Stimulated activated naive CD8-positive, alpha-beta T cell treated with anti-CD3 and anti-CD28 coated beads, Interleukin-15, amount 100 ng/mL, for 72 hours (primary cell): ENCODE measurements around the gene PCDHGB4.
"Not testable (repeated sequence)": the region's sequence is repeated elsewhere in the genome, so short reads cannot be mapped to it uniquely, and the experiment has no call there.

Experiments
- ATAC-seq: fragments of 150-1000 bp; cut with Tn5 transposase; 2 replicates; pipeline ENCODE4 v1.10.0; 2021; ENCODE audit warnings: mild to moderate bottlenecking, moderate library complexity
- DNase-seq, 2 donors: peaks; one replicate each; pipeline ENCODE4 v3.0.0; 2021 to 2022
- H3K27ac Mint-ChIP-seq, 2 donors: one replicate each; pipeline ENCODE4 v1.8.0; 2022; ENCODE audit warnings: mild to moderate bottlenecking in 2 of 2, mixed read lengths in 2 of 2, moderate library complexity in 2 of 2
- H3K27me3 Mint-ChIP-seq: one replicate; pipeline ENCODE4 v1.8.0; 2022; ENCODE audit warnings: mixed read lengths
- H3K4me1 Mint-ChIP-seq: one replicate; pipeline ENCODE4 v1.8.0; 2022; ENCODE audit warnings: mild to moderate bottlenecking, mixed read lengths
- H3K4me3 Mint-ChIP-seq, 2 donors: one replicate each; pipeline ENCODE4 v1.8.0; 2022; ENCODE audit warnings: mild to moderate bottlenecking in 2 of 2, mixed read lengths in 2 of 2, moderate library complexity in 1 of 2
- H3K9me3 Mint-ChIP-seq, 2 donors: one replicate each; pipeline ENCODE4 v1.8.0; 2022; ENCODE audit warnings: mixed read lengths in 2 of 2

PCDHGB4 gene

DNA sequence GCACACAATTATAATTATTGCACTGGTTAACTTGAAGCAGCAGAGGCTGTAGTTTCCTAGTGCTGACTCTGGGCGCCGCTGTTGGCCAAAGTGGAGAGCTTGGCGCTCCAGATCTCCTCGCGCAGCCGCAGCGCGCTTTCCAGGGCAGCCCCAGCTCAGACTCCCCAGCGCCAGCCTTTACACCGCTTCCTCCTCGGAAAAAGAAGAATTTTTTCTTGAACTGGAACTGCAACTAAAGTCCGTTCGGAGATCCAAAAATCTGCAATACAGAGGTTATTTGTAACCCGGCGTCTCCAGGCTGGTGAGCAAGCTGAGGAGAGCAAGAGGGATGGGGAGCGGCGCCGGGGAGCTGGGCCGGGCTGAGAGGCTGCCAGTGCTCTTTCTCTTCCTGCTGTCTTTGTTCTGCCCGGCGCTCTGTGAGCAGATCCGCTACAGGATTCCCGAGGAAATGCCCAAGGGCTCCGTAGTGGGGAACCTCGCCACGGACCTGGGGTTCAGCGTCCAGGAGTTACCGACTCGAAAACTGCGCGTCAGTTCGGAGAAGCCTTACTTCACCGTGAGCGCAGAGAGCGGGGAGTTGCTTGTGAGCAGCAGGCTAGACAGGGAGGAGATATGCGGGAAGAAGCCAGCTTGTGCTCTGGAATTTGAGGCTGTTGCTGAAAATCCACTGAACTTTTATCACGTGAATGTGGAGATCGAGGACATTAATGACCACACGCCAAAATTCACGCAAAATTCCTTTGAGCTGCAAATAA, at the start of gene PCDHGB4:
PCDHGB4 (plus strand) TSS at position 142 of the 755 bp plus-strand sequence; CDS start at position 329, 187 bp downstream.
- H3K9me3 Mint-ChIP-seq = peaks cover 24 to 48% of the 10 kb centered on the region in 2 donors
- ATAC-seq (peak; percentile 81), DNase-seq (peak in 1 of 2 donors; percentile 35)
- H3K4me3 Mint-ChIP-seq = peak within 1 kb of the TSS; percentile 56 to 57
- not testable (repeated sequence) for H3K4me1 Mint-ChIP-seq
- H3K27me3 Mint-ChIP-seq = peaks cover 83% of the 10 kb centered on the region
- H3K27ac Mint-ChIP-seq = peak within 1 kb of the TSS in 1 of 2 donors; percentile 6

GRCh38 chr5:141338538-141339306, 48.8 kb upstream of the PCDHGB4 start, which contains the start of gene PCDHGA2:
PCDHGA2 (plus strand) TSS chr5:141338760.
- ATAC-seq (no peak), DNase-seq (no peak)
- Mint-ChIP-seq H3K4me3 (peak within 1 kb of the TSS; percentile 56 to 61), H3K4me1 (no peaks in the 10 kb centered on the region), H3K27me3 (peaks cover 95% of the 10 kb centered on the region), H3K27ac (no peak within 1 kb of the TSS), H3K9me3 (peaks cover 56 to 62% of the 10 kb centered on the region in 2 donors)

DNA sequence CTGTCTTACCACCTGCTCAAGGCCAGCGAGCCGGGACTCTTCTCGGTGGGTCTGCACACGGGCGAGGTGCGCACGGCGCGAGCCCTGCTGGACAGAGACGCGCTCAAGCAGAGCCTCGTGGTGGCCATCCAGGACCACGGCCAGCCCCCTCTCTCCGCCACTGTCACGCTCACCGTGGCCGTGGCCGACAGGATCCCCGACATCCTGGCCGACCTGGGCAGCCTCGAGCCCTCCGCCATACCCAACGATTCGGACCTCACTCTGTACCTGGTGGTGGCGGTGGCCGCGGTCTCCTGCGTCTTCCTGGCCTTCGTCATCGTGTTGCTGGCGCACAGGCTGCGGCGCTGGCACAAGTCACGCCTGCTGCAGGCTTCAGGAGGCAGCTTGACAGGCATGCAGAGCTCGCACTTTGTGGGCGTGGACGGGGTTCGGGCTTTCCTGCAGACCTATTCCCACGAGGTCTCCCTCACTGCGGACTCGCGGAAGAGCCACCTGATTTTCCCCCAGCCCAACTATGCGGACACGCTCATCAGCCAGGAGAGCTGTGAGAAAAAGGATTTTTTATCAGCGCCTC, 46.6 kb upstream of the PCDHGB4 start:
- Mint-ChIP-seq H3K27ac (peak overlapping the region in 1 of 2 donors; percentile 63), H3K9me3 (peaks cover 50 to 65% of the 10 kb centered on the region in 2 donors), H3K27me3 (peaks cover 96% of the 10 kb centered on the region)
- H3K4me1 Mint-ChIP-seq, ATAC-seq, H3K4me3 Mint-ChIP-seq, DNase-seq: not testable (repeated sequence)

DNA sequence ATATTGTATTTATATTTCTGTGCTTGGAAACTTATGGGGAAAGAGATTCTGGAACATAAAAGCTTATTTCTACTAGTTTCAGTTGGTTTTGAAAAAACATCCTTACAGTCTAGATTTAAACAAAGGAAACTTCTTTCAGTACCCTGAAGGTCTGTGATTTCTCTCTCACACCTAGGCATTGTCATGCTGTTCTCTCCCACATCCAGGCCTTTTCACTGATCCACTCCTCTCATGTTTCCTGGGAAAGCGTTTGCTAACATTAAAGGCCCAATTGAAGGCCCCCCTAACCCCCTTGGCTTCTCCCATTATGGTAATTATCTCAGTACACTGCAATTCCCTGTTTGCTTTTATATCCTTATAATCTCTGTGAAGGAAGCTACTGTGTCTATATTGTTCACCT, 44.7 kb upstream of the PCDHGB4 start:
- Mint-ChIP-seq H3K27ac (no peak overlapping the region), H3K4me3 (no peak overlapping the region), H3K27me3 (peaks cover 97% of the 10 kb centered on the region), H3K4me1 (no peaks in the 10 kb centered on the region), H3K9me3 (peaks cover 40 to 66% of the 10 kb centered on the region in 2 donors)
- DNase-seq = no peak
- no peak for ATAC-seq

- H3K9me3 Mint-ChIP-seq = peaks cover 34 to 59% of the 10 kb centered on the region in 2 donors
- H3K27ac Mint-ChIP-seq = no peak within 1 kb of the TSS
- peak within 1 kb of the TSS; percentile 61 to 76 for H3K4me3 Mint-ChIP-seq
- ATAC-seq (no peak), DNase-seq (no peak)
- no peaks in the 10 kb centered on the region for H3K4me1 Mint-ChIP-seq
- peaks cover 97% of the 10 kb centered on the region for H3K27me3 Mint-ChIP-seq
These were observed 44.1 kb upstream of the PCDHGB4 start, which contains the start of gene PCDHGA3 for GRCh38 chr5:141343242-141343952. PCDHGA3 (plus strand) TSS chr5:141343829; CDS start chr5:141344034, 205 bp downstream.

DNA sequence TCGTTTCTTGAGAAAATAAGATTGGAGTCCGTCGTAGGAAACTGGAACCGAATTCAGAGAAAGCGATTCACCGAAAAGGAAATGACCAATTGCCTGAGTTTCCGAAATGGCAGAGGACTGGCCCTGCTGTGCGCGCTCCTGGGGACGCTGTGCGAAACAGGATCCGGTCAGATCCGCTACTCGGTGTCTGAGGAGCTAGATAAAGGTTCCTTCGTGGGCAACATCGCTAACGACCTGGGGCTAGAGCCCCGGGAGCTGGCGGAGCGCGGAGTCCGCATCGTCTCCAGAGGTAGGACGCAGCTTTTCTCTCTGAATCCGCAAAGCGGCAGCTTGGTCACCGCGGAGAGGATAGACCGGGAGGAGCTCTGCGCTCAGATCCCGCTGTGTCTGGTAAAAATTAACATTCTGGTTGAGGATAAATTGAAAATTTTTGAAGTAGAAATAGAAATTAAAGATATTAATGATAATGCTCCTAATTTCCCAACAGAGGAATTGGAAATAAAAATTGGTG, 43.5 kb upstream of the PCDHGB4 start:
- ATAC-seq (no peak), DNase-seq (no peak)
- H3K4me1 Mint-ChIP-seq = no peaks in the 10 kb centered on the region
- H3K27ac Mint-ChIP-seq = no peak overlapping the region
- peaks cover 34 to 53% of the 10 kb centered on the region in 2 donors for H3K9me3 Mint-ChIP-seq
- peaks cover 96% of the 10 kb centered on the region for H3K27me3 Mint-ChIP-seq
- H3K4me3 Mint-ChIP-seq = peak overlapping the region; percentile 61 to 76

DNA sequence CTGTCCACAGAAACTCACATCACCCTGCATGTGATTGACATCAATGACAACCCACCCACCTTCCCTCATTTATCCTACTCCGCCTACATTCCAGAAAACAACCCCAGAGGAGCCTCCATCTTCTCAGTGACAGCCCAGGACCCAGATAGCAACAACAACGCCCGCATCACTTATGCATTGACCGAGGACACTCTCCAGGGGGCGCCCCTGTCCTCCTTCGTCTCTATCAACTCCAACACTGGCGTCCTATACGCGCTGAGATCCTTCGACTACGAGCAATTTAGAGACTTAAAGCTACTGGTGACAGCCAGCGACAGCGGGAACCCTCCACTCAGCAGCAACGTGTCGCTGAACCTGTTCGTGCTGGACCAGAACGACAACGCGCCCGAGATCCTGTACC, 42.2 kb upstream of the PCDHGB4 start:
- peaks cover 30 to 52% of the 10 kb centered on the region in 2 donors for H3K9me3 Mint-ChIP-seq
- no peak for DNase-seq

GRCh38 chr5:141346017-141346416, 41.5 kb upstream of the PCDHGB4 start:
- Mint-ChIP-seq H3K9me3 (peaks cover 28 to 48% of the 10 kb centered on the region in 2 donors), H3K27me3 (peaks cover 90% of the 10 kb centered on the region)
- H3K4me3 Mint-ChIP-seq, DNase-seq, H3K4me1 Mint-ChIP-seq, H3K27ac Mint-ChIP-seq, ATAC-seq: not testable (repeated sequence)

More for the DNA sequence above, 42.2 kb upstream of the PCDHGB4 start:
- Mint-ChIP-seq H3K27ac (no peak overlapping the region), H3K27me3 (peaks cover 90% of the 10 kb centered on the region), H3K4me3 (no peak overlapping the region), H3K4me1 (no peaks in the 10 kb centered on the region)
- no peak for ATAC-seq

- Mint-ChIP-seq H3K9me3 (peaks cover 20 to 41% of the 10 kb centered on the region in 2 donors), H3K27ac (no peak within 1 kb of the TSS), H3K4me3 (peak within 1 kb of the TSS; percentile 61 to 75), H3K4me1 (no peaks in the 10 kb centered on the region), H3K27me3 (peaks cover 85% of the 10 kb centered on the region)
- DNase-seq = peak in 1 of 2 donors; percentile 52
- peak; percentile 69 for ATAC-seq
These were observed 37.4 kb upstream of the PCDHGB4 start, which contains the start of gene PCDHGB1 for GRCh38 chr5:141349917-141350619. PCDHGB1 (plus strand) TSS chr5:141350099; CDS start chr5:141350261, 162 bp downstream.

GRCh38 chr5:141351591-141351990, 35.9 kb upstream of the PCDHGB4 start:
- Mint-ChIP-seq H3K4me1 (no peaks in the 10 kb centered on the region), H3K27me3 (peaks cover 85% of the 10 kb centered on the region), H3K27ac (no peak overlapping the region), H3K9me3 (peaks cover 12 to 40% of the 10 kb centered on the region in 2 donors), H3K4me3 (no peak overlapping the region)
- no peak for ATAC-seq
- DNase-seq = no peak

- peaks cover 19 to 44% of the 10 kb centered on the region in 2 donors for H3K9me3 Mint-ChIP-seq
- peaks cover 83% of the 10 kb centered on the region for H3K27me3 Mint-ChIP-seq
- DNase-seq = no peak
- H3K27ac Mint-ChIP-seq = no peak within 1 kb of the TSS
- no peak for ATAC-seq
- H3K4me3 Mint-ChIP-seq = peak within 1 kb of the TSS; percentile 64 to 73
- H3K4me1 Mint-ChIP-seq = peaks cover 4% of the 10 kb centered on the region
These were observed 32.5 kb upstream of the PCDHGB4 start, which contains the start of gene PCDHGA4 for GRCh38 chr5:141354900-141355469. PCDHGA4 (plus strand) TSS chr5:141355021; CDS start chr5:141355108, 87 bp downstream.

GRCh38 chr5:141355641-141356040, 31.9 kb upstream of the PCDHGB4 start:
- DNase-seq (no peak), ATAC-seq (no peak)
- Mint-ChIP-seq H3K9me3 (peaks cover 20 to 44% of the 10 kb centered on the region in 2 donors), H3K4me1 (peaks cover 6% of the 10 kb centered on the region), H3K4me3 (peak overlapping the region in 1 of 2 donors; percentile 64), H3K27me3 (peaks cover 83% of the 10 kb centered on the region), H3K27ac (no peak overlapping the region)

GRCh38 chr5:141356133-141356532, 31.4 kb upstream of the PCDHGB4 start:
- ATAC-seq (no peak), DNase-seq (no peak)
- Mint-ChIP-seq H3K4me1 (peaks cover 6% of the 10 kb centered on the region), H3K4me3 (no peak overlapping the region), H3K27ac (no peak overlapping the region), H3K9me3 (peaks cover 20 to 49% of the 10 kb centered on the region in 2 donors), H3K27me3 (peaks cover 83% of the 10 kb centered on the region)

GRCh38 chr5:141356950-141357349, 30.5 kb upstream of the PCDHGB4 start:
- no peak for ATAC-seq
- DNase-seq = no peak
- Mint-ChIP-seq H3K27me3 (peaks cover 83% of the 10 kb centered on the region), H3K4me1 (peaks cover 6% of the 10 kb centered on the region), H3K9me3 (peaks cover 20 to 57% of the 10 kb centered on the region in 2 donors), H3K27ac (no peak overlapping the region), H3K4me3 (no peak overlapping the region)
